ENCODE results near the gene CYP39A1.

GRCh38 chr6:46676604-46677313 lies 24.1 kb upstream of the CYP39A1 start:
- TF ChIP-seq EZH2 (IDR thresholded peaks at IDR 0.05; ENCODE audit: low read depth, unreplicated experiment) (no peak), POLR2AphosphoS5 (IDR thresholded peaks at IDR 0.05; ENCODE audit: low read depth) (no peak), CTCF (conservative IDR thresholded peaks at IDR 0.05; ENCODE audit: low read depth in 2 of 2) (no peak), JUNB (IDR thresholded peaks at IDR 0.05; ENCODE audit: unreplicated experiment) (no peak), REST (IDR thresholded peaks at IDR 0.05; ENCODE audit: unreplicated experiment) (no peak), ZNF331 (CRISPR knock-in tag; IDR thresholded peaks at IDR 0.05; ENCODE audit: low read depth) (no peak), EZH2phosphoT487 (IDR thresholded peaks at IDR 0.05; ENCODE audit: unreplicated experiment) (no peak)
